GM23248 (cell line): ENCODE measurements around the gene ISM1.

Experiments
- EZH2 ChIP-seq: fragments of 200-600 bp; sonication (generic); IDR thresholded peaks from 2 replicates; pipeline ENCODE4 v1.6.1; 2018; ENCODE audit warnings: antibody characterized with exemption, mild to moderate bottlenecking; ENCODE audit not compliant: insufficient read depth, poor library complexity, severe bottlenecking
- EZH2phosphoT487 ChIP-seq: fragments of 200-600 bp; sonication (generic); IDR thresholded peaks from 2 replicates; pipeline ENCODE4 v1.6.1; 2018; ENCODE audit warnings: antibody characterized with exemption, moderate library complexity, mild to moderate bottlenecking, low read depth; ENCODE audit not compliant: insufficient read depth

DNA sequence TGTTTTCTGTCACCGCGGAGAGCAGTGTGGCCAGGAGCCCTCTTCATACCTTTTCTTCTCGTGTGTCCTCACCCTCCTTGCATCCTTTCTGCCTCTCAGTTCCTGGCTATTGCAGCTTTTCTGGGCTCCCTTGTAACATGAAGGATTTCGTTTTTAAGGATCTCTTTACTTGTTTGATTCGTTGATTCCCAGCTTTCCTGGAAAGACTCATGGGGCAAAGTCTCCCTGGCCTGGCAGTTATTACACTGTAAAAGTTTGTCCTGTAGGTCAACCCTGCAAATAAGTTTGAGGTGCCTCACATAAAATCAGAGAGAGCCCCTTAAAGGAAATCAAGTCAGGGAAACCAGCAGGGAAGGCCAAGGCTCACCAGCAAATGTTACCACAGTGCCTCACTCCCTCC, 70.1 kb downstream of the ISM1 start:
- TF ChIP-seq EZH2 (no peak), EZH2phosphoT487 (no peak)
